GM21526 (cell line): ENCODE results near the gene ABHD4.
"Not testable (repeated sequence)": the region's sequence is repeated elsewhere in the genome, so short reads cannot be mapped to it uniquely, and the experiment has no call there.

Experiments used
- ATAC-seq: cut with Tn5 transposase; IDR thresholded peaks from one replicate; pipeline ENCODE4 v1.9.1; 2021; ENCODE audit warnings: moderate library complexity; ENCODE audit not compliant: unreplicated experiment, low FRiP score

The ABHD4 gene

DNA sequence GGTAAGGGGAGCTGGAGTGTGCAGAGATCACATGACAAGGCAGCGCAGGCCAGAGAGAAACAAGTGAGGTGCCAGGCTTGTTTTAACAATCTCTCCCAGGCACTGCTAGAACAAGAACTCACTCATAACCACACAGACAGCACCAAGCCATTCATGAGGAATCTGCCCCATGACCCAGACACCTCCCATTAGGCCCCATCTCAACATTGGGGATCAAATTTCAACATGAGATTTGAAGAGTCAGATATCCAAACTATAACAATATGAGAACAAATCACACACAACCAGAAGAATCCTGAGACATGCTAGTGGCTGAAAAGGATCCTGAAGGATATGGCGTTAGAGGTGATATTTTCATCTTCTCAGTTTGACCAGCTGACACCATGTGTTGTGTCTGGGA is 24.2 kb downstream of the ABHD4 start:
- ATAC-seq = no peak

DNA sequence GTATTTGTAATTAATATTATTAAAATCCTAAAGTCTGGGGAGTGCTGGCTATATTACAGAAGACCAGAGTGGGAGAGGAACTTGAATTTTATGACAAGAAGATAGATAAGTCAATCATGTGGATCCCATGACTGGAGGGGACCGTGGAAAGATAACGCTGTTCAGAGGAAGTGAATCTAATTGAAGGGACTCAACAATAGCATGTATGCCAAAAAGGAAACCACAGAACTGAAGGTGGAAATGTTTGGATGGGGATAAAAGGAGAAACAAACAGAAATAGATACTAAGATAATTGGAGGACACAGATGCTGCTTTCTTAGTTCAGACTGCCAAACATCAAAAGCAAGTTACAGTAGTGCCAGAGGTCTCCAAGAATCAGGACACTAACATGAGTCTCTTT is 24.9 kb downstream of the ABHD4 start:
- ATAC-seq = no peak

DNA sequence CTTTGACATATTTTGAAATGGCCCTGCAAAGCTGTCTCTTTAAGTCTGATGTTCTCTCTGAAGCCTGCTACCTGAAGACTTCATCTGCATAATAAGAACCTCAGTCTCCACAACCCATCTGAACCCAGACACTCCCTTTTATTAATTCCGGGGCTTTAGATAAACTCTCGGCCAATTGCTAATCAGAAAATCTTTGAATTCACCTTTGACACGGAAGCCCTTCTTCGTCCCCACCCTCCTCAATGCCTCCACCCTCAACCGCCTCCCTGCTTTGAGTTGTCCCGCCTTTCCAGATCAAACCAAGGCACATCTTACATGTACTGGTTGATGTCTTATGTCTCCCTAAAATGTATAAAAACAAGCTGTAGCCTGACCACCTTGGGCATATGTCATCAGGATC is 28.5 kb downstream of the ABHD4 start:
- ATAC-seq = no peak

DNA sequence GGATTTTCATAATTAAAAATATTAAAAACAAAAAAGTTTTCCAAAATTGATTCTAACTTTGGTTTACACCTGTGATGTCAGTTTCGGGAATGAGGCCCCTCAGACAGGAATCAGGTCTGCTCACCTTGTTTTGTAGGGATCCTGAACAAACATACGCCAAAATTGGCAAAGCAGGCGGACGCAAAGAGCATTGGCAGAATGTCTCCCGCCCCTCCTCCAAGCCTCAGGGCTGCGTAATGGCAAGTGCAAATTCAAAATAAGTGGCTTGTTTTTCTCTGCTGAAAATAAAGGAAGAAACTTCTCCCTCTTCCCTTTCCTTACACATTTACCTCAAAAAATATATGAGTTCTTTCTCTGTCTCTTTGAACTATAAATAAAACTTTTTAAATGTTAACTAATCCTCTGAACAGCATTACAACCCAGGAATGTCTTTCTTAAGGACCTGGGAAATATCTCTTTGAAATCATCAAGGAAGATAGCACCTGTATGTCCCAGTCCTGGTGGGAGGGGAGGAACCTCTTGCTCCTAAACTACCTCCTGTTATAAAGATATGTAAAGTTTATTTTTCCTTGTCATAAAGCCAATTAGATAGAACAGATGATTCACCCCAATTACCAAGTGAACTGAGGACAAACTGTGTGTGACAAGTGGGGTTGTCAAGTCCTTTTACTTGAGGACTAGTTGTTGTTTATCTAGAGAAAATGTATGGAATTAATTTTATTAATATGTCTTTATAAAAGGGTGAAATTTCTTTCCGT is 29.6 kb downstream of the ABHD4 start:
- ATAC-seq = no peak

DNA sequence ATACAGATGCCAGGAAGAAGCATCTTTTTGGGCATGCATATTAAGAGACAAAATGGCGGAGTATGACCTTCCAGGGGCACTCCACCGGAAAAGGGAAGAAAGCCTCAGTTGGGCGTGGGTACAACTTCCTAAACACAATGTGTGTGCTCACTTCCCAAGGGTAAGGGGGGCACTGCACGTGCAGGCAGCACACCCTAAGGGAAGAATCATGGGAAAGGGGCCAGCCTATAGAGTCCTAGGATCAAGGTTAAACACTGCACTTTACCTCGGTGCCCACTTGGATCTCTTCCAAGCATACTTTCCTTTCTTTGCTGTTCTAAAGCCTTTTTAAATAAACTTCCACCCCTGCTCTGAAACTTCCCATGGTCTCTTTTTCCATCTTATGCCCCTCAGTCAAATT is 31.3 kb downstream of the ABHD4 start:
- ATAC-seq = no peak

DNA sequence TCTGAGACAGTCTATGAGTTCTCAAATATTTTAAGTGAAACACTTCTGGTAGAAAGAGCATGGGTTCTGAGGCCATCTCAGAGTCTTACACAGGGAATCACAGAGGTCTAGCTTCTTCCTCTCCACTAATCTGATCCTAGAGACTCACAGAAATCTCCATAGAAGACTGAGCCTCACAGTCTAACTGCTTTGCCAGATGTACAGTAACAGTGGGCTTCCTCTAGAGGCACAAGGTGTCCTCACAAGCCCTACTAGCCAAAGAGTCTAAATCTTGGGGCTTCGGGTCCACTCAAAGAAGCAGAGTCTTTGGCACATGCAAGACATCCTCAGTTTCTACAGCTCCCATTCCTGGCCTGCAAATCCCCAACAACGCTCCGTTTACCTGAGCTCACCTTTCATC is 32.0 kb downstream of the ABHD4 start:
- ATAC-seq = no peak

DNA sequence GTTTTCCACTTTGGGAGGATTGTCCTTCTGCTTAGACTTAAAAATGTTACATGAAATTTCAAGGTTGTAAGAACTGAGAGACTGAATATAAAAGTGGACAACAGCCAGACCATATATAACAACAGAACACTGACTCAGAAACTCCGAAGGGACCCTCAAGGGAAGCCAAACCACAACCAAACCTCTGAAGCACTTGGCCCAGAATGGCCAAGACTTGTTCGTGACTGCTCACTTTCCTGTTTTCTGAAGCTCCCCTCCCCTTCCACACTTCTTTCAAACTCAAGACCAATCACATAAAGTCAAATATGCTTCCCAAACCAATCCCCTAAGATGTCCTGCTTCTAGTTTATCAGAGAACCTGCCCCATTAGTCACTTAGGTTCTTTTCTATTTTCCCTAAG is 32.4 kb downstream of the ABHD4 start:
- no peak for ATAC-seq

DNA sequence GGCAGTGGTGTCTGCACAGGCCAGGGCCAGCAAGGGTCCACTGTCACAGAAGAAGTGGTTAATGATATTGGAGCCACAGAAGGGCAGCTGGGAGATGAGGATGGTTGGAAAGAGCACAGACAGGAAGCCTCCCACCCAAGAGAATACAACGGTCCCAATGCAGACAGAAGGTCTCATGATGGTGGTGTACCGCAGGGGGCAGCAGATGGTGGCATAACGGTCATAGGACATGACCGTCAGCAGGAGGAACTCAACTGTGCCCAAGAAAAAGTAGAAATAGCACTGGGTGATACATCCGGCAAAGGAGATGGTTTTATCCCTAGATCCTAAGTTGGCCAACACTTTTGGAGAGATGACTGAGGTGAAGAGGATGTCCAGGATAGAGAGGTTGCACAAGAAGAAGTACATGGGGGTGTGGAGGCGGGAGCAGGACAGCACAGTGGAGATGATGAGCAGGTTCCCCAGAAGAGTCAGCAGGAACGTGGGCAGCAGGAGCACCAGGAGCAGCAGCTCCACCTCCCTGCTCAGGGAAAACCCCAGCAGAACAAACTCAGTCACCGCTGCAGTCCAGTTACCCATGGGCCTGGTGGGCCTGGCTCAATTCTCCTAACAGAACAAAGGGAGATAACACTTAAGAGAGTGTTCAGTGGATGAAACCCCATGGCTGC is 36.3 kb downstream of the ABHD4 start:
- no peak for ATAC-seq

DNA sequence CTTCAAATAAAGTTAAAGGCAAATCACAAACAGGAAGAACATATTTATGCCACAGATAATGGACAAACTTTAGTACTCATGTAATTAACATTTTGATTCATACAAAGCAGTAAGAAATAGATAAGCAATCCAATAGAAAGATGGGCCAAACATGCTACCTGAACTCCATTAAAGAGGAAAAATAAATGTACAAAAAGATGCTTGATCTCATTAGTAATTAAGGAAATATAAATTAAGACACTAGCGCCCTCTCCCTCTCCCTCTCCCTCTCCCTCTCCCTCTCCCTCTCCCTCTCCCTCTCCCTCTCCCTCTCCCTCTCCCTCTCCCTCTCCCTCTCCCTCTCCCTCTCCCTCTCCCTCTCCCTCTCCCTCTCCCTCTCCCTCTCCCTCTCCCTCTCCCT is 37.9 kb downstream of the ABHD4 start:
- not testable (repeated sequence) for ATAC-seq

DNA sequence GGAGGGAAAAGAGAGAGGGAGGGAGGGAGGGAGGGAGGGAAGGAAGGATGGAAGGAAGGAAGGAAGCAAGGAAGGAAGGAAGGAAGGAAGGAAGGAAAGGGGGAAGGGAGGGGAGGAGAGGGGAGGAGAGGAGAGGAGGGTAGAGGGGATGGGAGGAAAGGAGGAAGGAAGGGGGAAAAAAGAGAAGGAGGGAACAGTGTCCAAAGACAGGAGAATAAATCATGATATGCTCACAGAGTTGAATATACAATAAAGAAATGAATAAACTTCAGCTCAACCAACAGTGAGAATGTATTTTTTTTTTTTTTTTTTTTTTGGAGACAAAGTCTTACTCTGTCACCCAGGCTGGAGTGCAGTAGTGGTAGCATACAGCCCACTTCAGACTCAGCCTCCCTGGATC is 42.1 kb downstream of the ABHD4 start:
- ATAC-seq = no peak

DNA sequence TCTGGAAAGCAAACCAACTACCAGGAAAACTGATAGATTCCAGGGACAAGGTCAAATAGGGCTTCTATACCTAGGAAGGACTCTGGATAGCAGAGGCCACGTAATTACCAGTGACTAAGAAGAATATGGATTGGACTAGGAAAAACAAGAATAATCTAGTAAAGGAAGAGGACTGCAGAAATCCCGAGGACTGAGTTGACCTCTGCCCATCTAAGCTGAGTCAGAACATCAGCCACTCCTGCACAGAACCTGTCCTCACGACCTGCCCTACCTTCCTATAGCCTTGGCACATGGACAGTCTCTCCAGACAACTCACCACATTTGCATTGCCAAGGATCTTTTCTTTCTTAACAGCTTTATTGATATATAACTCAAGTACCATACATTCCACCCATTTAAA is 43.7 kb downstream of the ABHD4 start:
- ATAC-seq = no peak

DNA sequence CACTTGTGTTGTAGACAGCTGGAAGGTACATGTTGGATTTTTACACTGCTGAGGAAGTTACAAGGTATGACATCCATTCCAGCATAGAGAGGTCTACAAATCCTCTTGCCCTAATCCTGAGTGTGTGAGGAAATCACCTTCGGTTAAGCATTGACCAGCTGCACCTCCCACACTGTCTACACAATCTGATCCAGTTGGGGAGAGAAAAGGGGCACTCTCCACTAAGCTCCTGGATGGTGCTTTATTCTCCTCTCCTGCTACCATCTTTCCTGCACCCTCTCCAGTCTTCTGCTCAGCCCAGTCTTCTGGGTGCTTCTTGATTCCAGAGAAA is 46.2 kb downstream of the ABHD4 start, which contains the start of gene OR6J1:
Gene OR6J1 (minus strand): TSS at position 48 of the 331 bp plus-strand sequence. CDS start 9,541 bp downstream, outside the sequence.
- no peak for ATAC-seq

DNA sequence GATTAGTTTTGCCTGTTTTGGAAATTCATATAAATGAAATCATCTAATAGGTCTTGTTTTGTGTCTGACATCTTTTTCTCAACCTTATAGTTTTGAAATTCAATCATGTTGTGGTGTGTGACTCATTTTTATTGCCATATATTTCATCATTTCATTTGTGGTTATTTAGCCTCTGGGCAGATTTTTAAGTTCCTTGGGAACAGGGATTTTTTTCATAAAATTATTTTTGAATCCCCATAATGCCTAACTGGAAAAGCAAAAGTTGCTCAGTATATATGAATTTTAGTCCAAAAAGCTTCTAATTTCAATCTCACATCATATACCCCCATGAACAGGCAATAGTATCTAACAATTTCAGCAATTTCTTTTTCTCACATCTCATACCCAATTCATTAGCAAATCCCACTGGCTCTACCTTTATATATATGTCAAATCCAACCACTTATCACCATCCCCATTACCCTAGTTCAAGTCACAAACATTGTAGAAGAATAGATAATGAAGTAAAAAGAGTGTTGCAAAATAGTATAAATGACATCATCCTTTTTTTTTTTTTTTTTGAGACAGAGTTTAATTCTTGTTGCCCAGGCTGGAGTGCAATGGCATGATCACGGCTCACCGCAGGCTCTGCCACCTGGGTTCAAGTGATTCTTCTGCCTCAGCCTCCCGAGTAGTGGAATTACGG is 48.6 kb downstream of the ABHD4 start:
- ATAC-seq = no peak

DNA sequence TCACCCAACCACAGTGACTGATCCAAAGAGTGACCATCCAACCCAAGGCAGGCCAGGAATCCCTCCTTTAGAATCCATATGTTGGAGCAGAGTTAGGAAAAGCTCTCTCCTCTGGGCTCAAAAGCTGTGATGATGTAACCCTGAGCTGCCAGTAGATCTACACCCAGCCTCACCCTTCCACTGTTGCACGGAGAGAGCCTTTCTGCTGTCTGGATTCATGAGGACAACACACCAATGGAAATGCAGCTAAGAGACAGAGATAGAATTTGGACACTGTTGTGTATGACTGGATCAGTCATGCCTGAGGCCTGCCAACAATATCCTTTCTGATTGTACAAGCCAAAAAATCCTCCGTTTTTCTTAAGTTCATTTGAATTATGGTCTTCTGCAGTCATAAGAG is 50.4 kb downstream of the ABHD4 start:
- ATAC-seq = no peak

DNA sequence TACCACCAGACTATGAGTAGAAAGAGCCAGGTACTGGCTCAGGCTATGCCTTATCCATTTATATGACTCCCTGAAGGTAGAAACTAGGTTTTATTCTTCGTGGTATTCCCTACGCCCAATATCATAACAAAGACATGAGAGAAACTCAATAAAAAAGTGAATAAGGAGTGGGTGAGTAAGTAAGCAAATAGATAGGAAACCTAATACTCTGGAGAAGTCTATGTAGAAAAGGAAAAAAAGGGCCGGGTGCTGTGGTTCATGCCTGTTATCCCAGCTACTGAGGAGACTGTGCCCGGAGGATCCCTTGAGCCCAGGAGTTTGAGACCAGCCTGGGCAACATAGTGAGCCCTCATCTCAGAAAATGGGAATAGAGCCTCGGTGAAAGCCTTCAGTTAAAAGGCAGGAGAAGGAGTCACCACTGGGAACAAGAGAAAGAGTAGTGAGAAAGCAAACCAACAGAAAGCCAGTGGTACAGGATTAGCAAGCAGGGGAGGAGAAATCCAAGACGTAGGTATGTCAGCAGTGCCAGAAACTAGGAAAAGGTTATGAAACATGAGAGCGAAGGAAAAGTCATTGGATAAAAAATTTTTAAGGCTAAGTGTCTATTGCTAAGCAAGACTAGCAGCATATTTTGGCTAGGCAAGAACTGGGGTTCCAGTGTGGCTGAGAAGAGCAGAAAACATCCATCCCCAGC is 52.1 kb downstream of the ABHD4 start:
- no peak for ATAC-seq

DNA sequence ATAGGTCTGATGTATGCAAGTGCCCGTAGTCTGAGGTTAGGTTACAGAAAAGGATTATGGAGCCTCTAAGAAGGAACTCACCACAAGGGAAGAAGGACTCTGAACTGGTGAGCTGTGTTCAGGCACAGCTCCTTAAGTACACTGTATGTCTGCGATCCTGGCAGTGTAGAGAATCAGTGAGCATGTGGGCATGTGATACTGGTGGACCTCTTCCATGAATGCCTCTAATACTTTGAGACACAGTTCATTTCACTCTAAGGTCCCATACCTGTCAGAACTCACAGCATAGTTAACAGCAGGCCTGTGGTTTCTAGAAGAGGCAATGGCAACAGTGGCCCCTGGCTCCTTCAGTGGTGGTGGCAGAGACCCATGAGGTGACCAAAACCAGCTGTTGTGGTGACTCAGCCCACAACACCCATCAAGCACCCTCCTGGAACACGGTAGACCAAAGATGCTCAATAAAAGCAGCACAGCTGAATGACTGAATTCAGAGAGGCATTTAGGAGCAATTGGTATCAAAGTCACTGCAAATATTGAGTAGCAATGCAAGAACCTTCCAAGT is 52.9 kb downstream of the ABHD4 start:
- no peak for ATAC-seq

DNA sequence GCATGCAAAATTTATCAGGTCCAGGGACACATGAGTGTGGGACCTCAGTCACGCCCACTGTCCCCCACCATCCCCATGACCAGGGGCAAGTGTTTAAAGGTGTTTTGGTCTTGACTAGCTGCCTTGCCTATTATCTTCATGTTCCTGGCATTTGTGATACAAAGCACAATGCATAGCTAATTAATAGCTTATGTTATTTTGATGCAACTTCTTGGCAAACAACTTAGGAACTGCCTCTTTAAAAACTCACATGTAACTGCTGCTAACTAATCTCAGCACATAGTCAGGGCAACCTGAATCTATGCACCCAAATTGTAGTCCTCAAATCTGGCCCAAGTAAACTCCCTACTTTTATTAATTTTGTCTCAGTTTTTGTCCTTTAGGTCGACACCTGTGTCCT is 53.5 kb downstream of the ABHD4 start:
- ATAC-seq = no peak

DNA sequence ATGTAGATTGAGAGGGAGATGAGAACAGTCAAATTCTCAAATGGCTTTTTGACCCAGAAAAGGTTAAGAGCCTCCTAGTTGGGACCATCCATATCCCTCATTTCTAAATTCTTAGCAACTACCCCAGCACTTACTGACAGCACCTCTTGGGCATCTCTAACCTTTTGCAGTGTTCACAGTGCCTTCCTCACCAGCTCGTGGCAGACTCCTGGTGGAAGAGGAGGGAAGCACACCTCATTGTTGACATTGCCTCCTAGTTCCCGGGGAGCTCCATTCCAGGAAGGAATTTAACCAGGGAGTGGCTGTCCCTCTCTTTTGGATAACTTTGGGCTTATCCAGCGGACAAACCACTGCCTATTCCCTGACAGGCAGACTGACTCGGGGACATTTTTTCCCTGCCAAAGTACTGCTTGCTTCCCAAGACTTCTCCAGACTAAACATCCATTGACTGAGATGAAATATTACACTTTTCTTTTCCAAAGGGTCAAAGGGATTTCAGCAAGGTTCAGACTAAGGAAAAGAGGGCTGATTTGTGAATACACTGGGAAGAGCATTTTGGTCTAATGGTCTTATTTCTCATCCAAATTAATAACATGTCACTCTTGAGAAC is 55.0 kb downstream of the ABHD4 start:
- ATAC-seq = no peak

DNA sequence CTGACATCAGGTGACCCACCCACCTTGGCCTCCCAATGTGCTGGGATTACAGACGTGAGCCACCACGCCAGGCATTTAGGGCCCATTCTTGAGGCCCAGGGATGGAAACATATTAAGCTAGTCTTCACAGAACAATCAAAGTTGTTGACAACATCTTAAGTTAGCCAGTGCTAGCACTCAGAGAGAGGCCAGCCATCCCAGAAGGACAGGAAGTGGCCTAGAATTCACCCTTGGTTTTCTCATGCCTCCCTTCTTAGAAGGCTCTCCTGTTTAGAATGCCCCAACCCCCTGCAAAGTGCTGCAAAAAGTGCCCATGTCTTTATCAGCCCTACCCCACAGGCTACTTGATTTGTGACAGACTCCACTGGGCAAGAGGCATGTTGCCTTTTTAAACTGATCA is 58.1 kb downstream of the ABHD4 start:
- no peak for ATAC-seq

DNA sequence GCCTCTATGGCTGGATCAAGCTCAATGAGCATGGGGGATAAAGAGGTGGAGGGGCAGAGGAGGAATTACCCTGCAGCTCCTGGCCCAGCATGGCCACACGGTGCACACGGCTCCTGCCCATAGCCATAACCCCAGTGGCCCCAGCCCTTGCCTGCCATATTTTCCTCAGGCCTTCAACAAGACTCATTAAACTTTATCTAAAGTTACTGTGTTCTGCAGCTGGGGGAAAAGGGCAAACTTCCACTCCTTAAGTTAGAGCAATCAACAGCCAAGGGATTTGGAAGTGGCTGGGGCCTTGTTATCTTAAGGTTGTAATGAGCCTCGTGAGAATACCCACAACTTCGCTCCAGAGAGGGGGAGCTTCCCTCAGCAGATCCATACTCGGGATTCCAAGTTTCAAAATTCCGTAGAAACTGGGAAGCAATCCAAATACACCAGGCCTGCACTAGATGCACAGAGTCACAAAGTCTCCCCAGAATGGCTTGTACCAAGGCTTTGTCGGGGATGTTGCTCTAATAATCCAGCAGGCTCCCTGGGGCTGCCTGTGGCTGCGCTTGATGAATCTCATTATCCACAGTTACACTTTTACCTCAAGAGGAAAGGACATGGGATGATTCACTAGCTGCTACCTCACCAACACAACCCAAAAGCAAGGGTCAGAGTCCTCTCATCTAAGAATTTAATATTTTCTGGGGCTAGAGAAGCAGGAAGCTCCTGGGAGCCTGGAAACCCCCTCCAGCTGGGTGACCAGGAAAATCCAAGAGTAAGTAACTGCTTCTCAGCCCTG is 59.0 kb downstream of the ABHD4 start:
- ATAC-seq = no peak
